Measurements from ENCODE around the gene DNAJC28. TPM values are rescaled to one million over a fixed set of nuclear protein-coding genes. Genes with fewer than 3 reads are reported as not detected.
"Not testable (repeated sequence)": the region's sequence is repeated elsewhere in the genome, so short reads cannot be mapped to it uniquely, and the experiment has no call there.

Gene DNAJC28
- total RNA-seq, 1 donor from 2014 or later = 5.3 TPM

DNA sequence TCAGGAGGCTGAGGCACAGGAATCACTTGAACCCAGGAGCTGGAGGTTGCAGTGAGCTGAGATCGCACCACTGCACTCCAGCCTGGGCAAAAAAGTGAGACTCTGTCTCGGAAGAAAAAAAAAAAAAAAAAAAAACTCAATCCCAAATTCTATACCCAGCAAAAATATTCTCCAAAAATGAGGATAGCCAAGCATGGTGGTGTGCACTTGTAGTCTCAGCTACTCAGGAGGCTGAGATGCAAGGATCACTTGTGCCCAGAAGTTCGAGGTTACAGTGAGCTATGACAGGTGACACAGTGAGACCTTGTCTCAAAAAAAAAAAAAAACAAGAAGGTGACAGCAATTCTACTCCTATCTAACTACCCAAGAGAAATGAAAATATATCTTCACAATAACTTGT is 18.2 kb downstream of the DNAJC28 start:
- Mint-ChIP-seq H3K36me3 (ENCODE audit: unreplicated experiment) (peaks cover under 1% of the 10 kb centered on the region), H3K9me3 (ENCODE audit: unreplicated experiment) (peaks cover 2% of the 10 kb centered on the region), H3K4me3 (ENCODE audit: unreplicated experiment) (no peak overlapping the region), H3K27me3 (ENCODE audit: unreplicated experiment) (no peaks in the 10 kb centered on the region), H3K4me1 (ENCODE audit: low read depth, unreplicated experiment) (peaks cover 1% of the 10 kb centered on the region), H3K27ac (ENCODE audit: unreplicated experiment) (no peak overlapping the region)
- TF ChIP-seq, protein P1, sequence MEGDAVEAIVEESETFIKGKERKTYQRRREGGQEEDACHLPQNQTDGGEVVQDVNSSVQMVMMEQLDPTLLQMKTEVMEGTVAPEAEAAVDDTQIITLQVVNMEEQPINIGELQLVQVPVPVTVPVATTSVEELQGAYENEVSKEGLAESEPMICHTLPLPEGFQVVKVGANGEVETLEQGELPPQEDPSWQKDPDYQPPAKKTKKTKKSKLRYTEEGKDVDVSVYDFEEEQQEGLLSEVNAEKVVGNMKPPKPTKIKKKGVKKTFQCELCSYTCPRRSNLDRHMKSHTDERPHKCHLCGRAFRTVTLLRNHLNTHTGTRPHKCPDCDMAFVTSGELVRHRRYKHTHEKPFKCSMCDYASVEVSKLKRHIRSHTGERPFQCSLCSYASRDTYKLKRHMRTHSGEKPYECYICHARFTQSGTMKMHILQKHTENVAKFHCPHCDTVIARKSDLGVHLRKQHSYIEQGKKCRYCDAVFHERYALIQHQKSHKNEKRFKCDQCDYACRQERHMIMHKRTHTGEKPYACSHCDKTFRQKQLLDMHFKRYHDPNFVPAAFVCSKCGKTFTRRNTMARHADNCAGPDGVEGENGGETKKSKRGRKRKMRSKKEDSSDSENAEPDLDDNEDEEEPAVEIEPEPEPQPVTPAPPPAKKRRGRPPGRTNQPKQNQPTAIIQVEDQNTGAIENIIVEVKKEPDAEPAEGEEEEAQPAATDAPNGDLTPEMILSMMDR (IDR thresholded peaks at IDR 0.05; ENCODE audit: partially characterized antibody, unreplicated experiment) = no peak
- DNase-seq = no peak

DNA sequence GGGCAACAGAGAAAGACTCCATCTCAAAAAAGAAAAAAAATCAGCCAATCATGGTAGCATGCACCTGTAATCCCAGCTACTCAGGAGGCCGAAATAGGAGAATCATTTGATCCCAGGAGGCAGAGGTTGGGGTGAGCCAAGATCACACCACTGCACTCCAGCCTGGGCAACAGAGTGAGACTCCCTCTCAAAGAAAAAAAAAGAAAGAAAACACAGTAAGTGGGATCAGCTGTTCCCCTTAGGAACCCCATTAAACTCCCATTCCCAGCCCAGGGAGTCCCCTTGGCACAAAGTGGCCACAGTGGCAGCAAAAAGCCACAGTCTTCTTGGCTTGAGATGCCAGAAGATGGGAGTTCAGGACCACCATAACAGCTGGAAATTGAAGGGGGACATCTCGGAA is 20.8 kb downstream of the DNAJC28 start:
- DNase-seq = no peak
- Mint-ChIP-seq H3K27me3 (ENCODE audit: unreplicated experiment) (no peaks in the 10 kb centered on the region), H3K9me3 (ENCODE audit: unreplicated experiment) (no peaks in the 10 kb centered on the region), H3K36me3 (ENCODE audit: unreplicated experiment) (no peaks in the 10 kb centered on the region), H3K4me1 (ENCODE audit: low read depth, unreplicated experiment) (no peaks in the 10 kb centered on the region), H3K4me3 (ENCODE audit: unreplicated experiment) (no peak overlapping the region), H3K27ac (ENCODE audit: unreplicated experiment) (no peak overlapping the region)
- TF ChIP-seq, protein P1 (IDR thresholded peaks at IDR 0.05; ENCODE audit: partially characterized antibody, unreplicated experiment) = no peak

DNA sequence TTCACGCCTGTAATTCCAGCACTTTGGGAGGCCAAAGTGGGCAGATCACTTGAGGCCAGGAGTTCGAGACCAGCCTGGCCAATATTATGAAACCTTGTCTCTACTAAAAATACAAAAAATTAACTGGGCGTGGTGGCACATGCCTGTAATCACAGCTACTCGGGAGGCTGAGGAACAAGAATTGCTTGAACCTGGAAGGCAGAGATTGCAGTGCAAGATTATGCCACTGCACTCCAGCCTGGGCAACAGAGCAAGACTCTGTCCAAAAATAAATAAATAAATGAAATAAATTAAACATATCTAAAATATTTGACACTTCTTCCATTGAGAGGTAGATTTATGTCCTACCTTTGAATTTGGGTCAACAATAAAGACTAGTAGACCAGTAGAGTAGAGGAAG is 22.3 kb downstream of the DNAJC28 start:
- H3K4me3 Mint-ChIP-seq (ENCODE audit: unreplicated experiment); H3K27me3 Mint-ChIP-seq (ENCODE audit: unreplicated experiment); DNase-seq: not testable (repeated sequence)

DNA sequence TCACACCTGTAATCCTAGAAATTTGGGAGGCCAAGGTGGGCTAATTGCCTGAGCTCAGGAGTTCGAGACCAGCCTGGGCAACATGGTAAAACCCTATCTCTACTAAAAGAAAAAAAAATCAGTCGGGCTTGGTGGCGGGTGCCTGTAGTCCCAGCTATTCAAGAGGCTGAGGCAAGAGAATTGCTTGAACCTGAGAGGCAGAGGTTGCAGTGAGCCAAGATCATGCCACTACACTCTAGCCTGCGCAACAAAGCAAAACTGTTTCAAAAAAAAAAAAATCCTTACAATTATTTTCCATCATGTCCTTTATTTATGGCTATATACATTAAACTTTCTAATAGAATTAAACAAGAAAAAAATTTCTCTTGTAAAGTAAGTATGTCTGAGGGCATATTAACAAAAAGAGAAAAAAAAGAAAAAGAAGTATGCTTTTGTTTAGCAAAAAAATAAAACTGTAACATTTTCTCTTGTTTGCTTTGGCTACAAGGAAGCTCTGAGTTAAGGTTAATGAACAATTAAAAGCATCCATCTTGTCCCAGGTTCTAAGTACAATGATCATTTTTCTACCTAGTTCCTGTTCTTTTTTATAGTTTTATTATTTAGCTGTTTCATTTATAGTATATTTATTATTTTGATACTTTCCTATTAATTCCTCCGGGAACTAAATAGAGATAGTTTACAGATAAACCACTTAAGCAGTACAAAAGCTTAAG is 29.8 kb downstream of the DNAJC28 start:
- DNase-seq = no peak
- no peaks in the 10 kb centered on the region for H3K9me3 Mint-ChIP-seq (ENCODE audit: unreplicated experiment)
- no peaks in the 10 kb centered on the region for H3K27me3 Mint-ChIP-seq (ENCODE audit: unreplicated experiment)
- H3K27ac Mint-ChIP-seq (ENCODE audit: unreplicated experiment) = no peak overlapping the region
- no peaks in the 10 kb centered on the region for H3K36me3 Mint-ChIP-seq (ENCODE audit: unreplicated experiment)
- H3K4me3 Mint-ChIP-seq (ENCODE audit: unreplicated experiment) = no peak overlapping the region
- TF ChIP-seq, protein P1 (IDR thresholded peaks at IDR 0.05; ENCODE audit: partially characterized antibody, unreplicated experiment) = no peak
- H3K4me1 Mint-ChIP-seq (ENCODE audit: low read depth, unreplicated experiment) = no peaks in the 10 kb centered on the region

More for the DNA sequence above, 22.3 kb downstream of the DNAJC28 start:
- not testable (repeated sequence) for H3K36me3 Mint-ChIP-seq (ENCODE audit: unreplicated experiment); H3K27ac Mint-ChIP-seq (ENCODE audit: unreplicated experiment); H3K4me1 Mint-ChIP-seq (ENCODE audit: low read depth, unreplicated experiment); H3K9me3 Mint-ChIP-seq (ENCODE audit: unreplicated experiment)

DNA sequence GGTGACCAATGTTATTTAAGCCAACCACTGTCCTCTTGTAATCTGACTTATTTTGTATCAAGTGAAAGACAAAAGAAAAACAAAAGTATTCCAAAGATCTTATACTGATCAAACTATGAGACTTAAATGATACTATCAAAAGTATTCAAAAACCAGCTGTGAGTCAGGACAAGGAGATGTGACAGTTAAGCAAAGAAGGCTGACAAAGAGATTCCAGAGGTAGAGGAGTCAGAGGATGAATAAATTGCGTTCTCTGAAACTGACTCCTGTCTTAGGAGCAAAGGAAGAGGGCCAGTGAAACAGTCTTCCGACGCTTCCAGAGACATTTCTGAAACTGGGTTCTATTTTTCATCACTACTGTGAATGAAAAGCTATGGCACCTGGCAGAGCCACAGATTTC is 32.7 kb downstream of the DNAJC28 start:
- no peaks in the 10 kb centered on the region for H3K4me1 Mint-ChIP-seq (ENCODE audit: low read depth, unreplicated experiment)
- no peaks in the 10 kb centered on the region for H3K9me3 Mint-ChIP-seq (ENCODE audit: unreplicated experiment)
- no peak overlapping the region for H3K4me3 Mint-ChIP-seq (ENCODE audit: unreplicated experiment)
- no peaks in the 10 kb centered on the region for H3K27me3 Mint-ChIP-seq (ENCODE audit: unreplicated experiment)
- TF ChIP-seq, protein P1 (IDR thresholded peaks at IDR 0.05; ENCODE audit: partially characterized antibody, unreplicated experiment) = no peak
- H3K27ac Mint-ChIP-seq (ENCODE audit: unreplicated experiment) = no peak overlapping the region
- no peak for DNase-seq
- no peaks in the 10 kb centered on the region for H3K36me3 Mint-ChIP-seq (ENCODE audit: unreplicated experiment)

Data from glutamatergic neuron (in vitro differentiated cells).